Measurements from ENCODE around the gene NDUFS2.
"Not testable (repeated sequence)": the region's sequence is repeated elsewhere in the genome, so short reads cannot be mapped to it uniquely, and the experiment has no call there.

The NDUFS2 gene

GRCh38 chr1:161250829-161251228 lies 48.7 kb downstream of the NDUFS2 start:
- DNase-seq (ENCODE audit: low read depth in 2 of 2): no peak

DNA sequence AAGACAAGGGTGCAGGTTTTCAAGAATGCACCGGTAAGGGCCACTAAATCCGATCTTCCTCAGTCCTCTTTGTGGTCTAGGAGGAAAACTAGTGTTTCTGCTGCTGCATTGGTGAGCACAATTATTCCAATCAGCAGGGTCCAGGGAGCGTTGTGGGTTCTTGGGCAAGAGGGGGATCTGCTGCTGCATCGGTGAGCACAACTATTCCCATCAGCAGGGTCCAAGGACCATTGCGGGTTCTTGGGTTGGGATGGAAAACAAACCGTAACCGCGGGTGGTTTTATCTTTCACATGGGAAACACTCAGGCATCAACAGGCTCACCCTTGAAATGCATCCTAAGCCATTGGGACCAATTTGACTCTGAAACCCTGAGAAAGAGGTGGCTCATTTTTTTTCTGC lies 49.4 kb downstream of the NDUFS2 start:
- no peak for DNase-seq (ENCODE audit: low read depth in 2 of 2)

- DNase-seq (ENCODE audit: low read depth in 2 of 2): not testable (repeated sequence)
Observed at GRCh38 chr1:161255302-161255701, 53.1 kb downstream of the NDUFS2 start.

DNA sequence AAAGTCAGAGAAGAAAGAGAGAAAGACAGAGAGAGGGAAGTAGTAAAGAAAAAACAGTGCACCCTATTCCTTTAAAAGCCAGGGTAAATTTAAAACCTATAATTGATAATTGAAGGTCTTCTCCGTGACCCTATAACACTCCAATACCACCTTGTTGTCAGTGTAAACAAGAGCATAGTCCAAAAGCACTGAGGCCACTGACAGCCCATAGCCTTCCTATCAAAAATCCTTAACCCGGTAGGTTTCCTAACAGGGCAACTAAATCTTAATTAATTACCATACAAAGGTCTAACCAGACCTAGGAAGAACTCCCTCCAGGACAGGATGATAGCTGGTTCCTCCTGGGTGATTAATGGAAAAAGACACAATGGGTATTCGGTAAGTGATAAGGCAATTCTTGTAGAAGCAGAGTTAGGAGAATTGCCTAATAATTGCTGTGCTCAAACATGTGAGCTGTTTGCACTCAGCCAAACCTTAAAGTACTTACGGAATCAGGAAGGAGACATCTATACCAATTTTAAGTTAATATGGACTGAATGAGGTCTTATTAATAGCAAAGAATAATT lies 53.9 kb downstream of the NDUFS2 start:
- DNase-seq (ENCODE audit: low read depth in 2 of 2): not testable (repeated sequence)

DNA sequence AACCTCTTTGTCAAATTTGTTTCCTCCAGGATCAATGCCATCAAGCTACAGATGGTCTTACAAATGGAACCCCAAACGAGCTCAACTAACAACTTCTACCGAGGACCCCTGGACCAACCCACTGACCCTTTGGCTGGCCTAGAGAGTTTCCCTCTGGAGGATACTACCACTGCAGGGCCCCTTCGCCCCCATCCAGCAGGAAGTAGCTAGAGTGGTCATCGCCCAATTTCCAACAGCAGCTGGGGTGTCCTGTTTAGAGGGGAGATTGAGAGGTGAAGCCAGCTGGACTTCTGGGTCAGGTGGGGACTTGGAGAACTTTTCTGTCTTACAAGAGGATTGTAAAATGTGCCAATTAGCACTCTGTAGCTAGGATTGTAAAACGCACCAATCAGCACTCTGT lies 54.9 kb downstream of the NDUFS2 start:
- DNase-seq (ENCODE audit: low read depth in 2 of 2): not testable (repeated sequence)

- DNase-seq (ENCODE audit: low read depth in 2 of 2): peak in 1 of 2 donors; percentile 29
Observed at GRCh38 chr1:161258439-161259344, 56.5 kb downstream of the NDUFS2 start, which contains the start of gene PCP4L1. Gene PCP4L1, plus strand, starts transcription at chr1:161258745. Its CDS starts 230 bp downstream, at chr1:161258975.

DNA sequence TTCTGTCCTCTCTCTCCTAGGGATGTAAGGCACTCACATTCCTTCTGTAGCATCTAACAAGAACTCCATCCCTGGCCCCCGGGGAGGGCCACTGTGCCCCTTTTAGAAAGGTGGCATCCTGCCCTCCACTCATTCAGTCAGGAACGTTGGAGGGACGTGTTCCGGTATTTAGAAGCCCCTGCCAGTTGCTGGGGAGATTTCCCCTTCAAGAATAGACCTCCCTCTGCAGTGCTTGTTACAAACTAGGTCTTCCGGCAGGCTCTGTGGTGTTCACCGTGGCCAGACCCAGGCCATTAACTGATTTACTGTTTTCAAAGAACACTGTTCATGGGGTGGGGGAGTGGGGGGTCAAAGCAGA lies 57.2 kb downstream of the NDUFS2 start:
- DNase-seq (ENCODE audit: low read depth in 2 of 2): no peak

GRCh38 chr1:161259765-161260164 lies 57.6 kb downstream of the NDUFS2 start:
- no peak for DNase-seq (ENCODE audit: low read depth in 2 of 2)

- no peak for DNase-seq (ENCODE audit: low read depth in 2 of 2)
Observed at GRCh38 chr1:161260376-161261260, 58.5 kb downstream of the NDUFS2 start.

- no peak for DNase-seq (ENCODE audit: low read depth in 2 of 2)
Observed at GRCh38 chr1:161261261-161262235, 59.4 kb downstream of the NDUFS2 start.
